ENCODE results near the gene IFITM1.
"Not testable (repeated sequence)": the region's sequence is repeated elsewhere in the genome, so short reads cannot be mapped to it uniquely, and the experiment has no call there.

Gene IFITM1

GRCh38 chr11:350033-350722 is 36.3 kb downstream of the IFITM1 start:
- DNase-seq: not testable (repeated sequence)

GRCh38 chr11:350723-351255 is 36.9 kb downstream of the IFITM1 start:
- no peak for DNase-seq

GRCh38 chr11:351411-351810 is 37.6 kb downstream of the IFITM1 start:
- DNase-seq: no peak

- DNase-seq: no peak
These were observed 38.7 kb downstream of the IFITM1 start for GRCh38 chr11:352456-353031.

GRCh38 chr11:353179-353873 is 39.5 kb downstream of the IFITM1 start:
- DNase-seq: no peak

GRCh38 chr11:355581-356458 is 42.0 kb downstream of the IFITM1 start:
- peak; percentile 84 to 88 for DNase-seq

- DNase-seq: no peak
These were observed 42.8 kb downstream of the IFITM1 start for GRCh38 chr11:356610-357009.

GRCh38 chr11:357582-357981 is 43.7 kb downstream of the IFITM1 start:
- no peak for DNase-seq

- DNase-seq: no peak
These were observed 44.4 kb downstream of the IFITM1 start for GRCh38 chr11:358129-358800.

GRCh38 chr11:359181-359714 is 45.4 kb downstream of the IFITM1 start:
- DNase-seq: no peak

- no peak for DNase-seq
These were observed 46.8 kb downstream of the IFITM1 start for GRCh38 chr11:360326-361280.

- DNase-seq: no peak
These were observed 49.0 kb downstream of the IFITM1 start for GRCh38 chr11:362642-363442.

- DNase-seq: not testable (repeated sequence)
These were observed 49.6 kb downstream of the IFITM1 start for GRCh38 chr11:363443-363805.

- DNase-seq: peak; percentile 49 to 61
These were observed 50.3 kb downstream of the IFITM1 start for GRCh38 chr11:363948-364761.
